Measurements from ENCODE around the gene BRINP3. TPM values are rescaled to one million over a fixed set of nuclear protein-coding genes. Genes with fewer than 3 reads are reported as not detected.

The BRINP3 gene
- polyA plus RNA-seq, 1 donor, result 34.4 TPM

GRCh38 chr1:190338829-190339228 lies 138.8 kb downstream of the BRINP3 start:
- Histone ChIP-seq H3K27me3 (ENCODE audit: control insufficient read depth, insufficient read depth, low read length) (no peaks in the 10 kb centered on the region), H3K4me3 (ENCODE audit: low read length) (no peak overlapping the region), H3K9me3 (ENCODE audit: control insufficient read depth, low read depth, low read length) (no peaks in the 10 kb centered on the region), H3K4me1 (ENCODE audit: control insufficient read depth, insufficient read depth, low read length) (no peaks in the 10 kb centered on the region), H3K36me3 (ENCODE audit: control insufficient read depth, insufficient read depth, low read length) (no peaks in the 10 kb centered on the region), H3K27ac (ENCODE audit: low read length) (no peak overlapping the region)
- DNase-seq, result no peak

- no peak overlapping the region for H3K4me3 ChIP-seq (ENCODE audit: low read length)
- H3K9me3 ChIP-seq (ENCODE audit: control insufficient read depth, low read depth, low read length), result peaks cover 4% of the 10 kb centered on the region
- WGBS (ENCODE audit: insufficient coverage, low lambda C conversion rate), result 82% methylated on average over 2 of the region's 4 CpGs
- H3K4me1 ChIP-seq (ENCODE audit: control insufficient read depth, insufficient read depth, low read length), result no peaks in the 10 kb centered on the region
- H3K27ac ChIP-seq (ENCODE audit: low read length), result no peak overlapping the region
- no peaks in the 10 kb centered on the region for H3K36me3 ChIP-seq (ENCODE audit: control insufficient read depth, insufficient read depth, low read length)
- H3K27me3 ChIP-seq (ENCODE audit: control insufficient read depth, insufficient read depth, low read length), result no peaks in the 10 kb centered on the region
- no peak for DNase-seq
Measured at GRCh38 chr1:190328871-190329270, 148.8 kb downstream of the BRINP3 start.

- Histone ChIP-seq H3K4me3 (ENCODE audit: low read length) (no peak overlapping the region), H3K27me3 (ENCODE audit: control insufficient read depth, insufficient read depth, low read length) (no peaks in the 10 kb centered on the region), H3K4me1 (ENCODE audit: control insufficient read depth, insufficient read depth, low read length) (no peaks in the 10 kb centered on the region), H3K36me3 (ENCODE audit: control insufficient read depth, insufficient read depth, low read length) (no peaks in the 10 kb centered on the region), H3K27ac (ENCODE audit: low read length) (no peak overlapping the region), H3K9me3 (ENCODE audit: control insufficient read depth, low read depth, low read length) (peaks cover 4% of the 10 kb centered on the region)
- DNase-seq, result no peak
Measured at GRCh38 chr1:190328361-190328760, 149.3 kb downstream of the BRINP3 start.

GRCh38 chr1:190327271-190327670 lies 150.4 kb downstream of the BRINP3 start:
- 95% methylated on average over 3 of the region's 3 CpGs for WGBS (ENCODE audit: insufficient coverage, low lambda C conversion rate)
- Histone ChIP-seq H3K4me3 (ENCODE audit: low read length) (no peak overlapping the region), H3K27me3 (ENCODE audit: control insufficient read depth, insufficient read depth, low read length) (no peaks in the 10 kb centered on the region), H3K9me3 (ENCODE audit: control insufficient read depth, low read depth, low read length) (peaks cover 4% of the 10 kb centered on the region), H3K27ac (ENCODE audit: low read length) (no peak overlapping the region), H3K4me1 (ENCODE audit: control insufficient read depth, insufficient read depth, low read length) (no peaks in the 10 kb centered on the region), H3K36me3 (ENCODE audit: control insufficient read depth, insufficient read depth, low read length) (no peaks in the 10 kb centered on the region)
- DNase-seq, result no peak

- no peaks in the 10 kb centered on the region for H3K36me3 ChIP-seq (ENCODE audit: control insufficient read depth, insufficient read depth, low read length)
- no peaks in the 10 kb centered on the region for H3K27me3 ChIP-seq (ENCODE audit: control insufficient read depth, insufficient read depth, low read length)
- H3K4me1 ChIP-seq (ENCODE audit: control insufficient read depth, insufficient read depth, low read length), result no peaks in the 10 kb centered on the region
- no peak overlapping the region for H3K4me3 ChIP-seq (ENCODE audit: low read length)
- no peak for DNase-seq
- 100% methylated on average over 1 of the region's 2 CpGs for WGBS (ENCODE audit: insufficient coverage, low lambda C conversion rate)
- no peaks in the 10 kb centered on the region for H3K9me3 ChIP-seq (ENCODE audit: control insufficient read depth, low read depth, low read length)
- H3K27ac ChIP-seq (ENCODE audit: low read length), result no peak overlapping the region
Measured at GRCh38 chr1:190323530-190323929, 154.1 kb downstream of the BRINP3 start.

- H3K36me3 ChIP-seq (ENCODE audit: control insufficient read depth, insufficient read depth, low read length), result no peaks in the 10 kb centered on the region
- H3K4me3 ChIP-seq (ENCODE audit: low read length), result no peak overlapping the region
- DNase-seq, result no peak
- H3K27ac ChIP-seq (ENCODE audit: low read length), result no peak overlapping the region
- H3K4me1 ChIP-seq (ENCODE audit: control insufficient read depth, insufficient read depth, low read length), result no peaks in the 10 kb centered on the region
- no peaks in the 10 kb centered on the region for H3K9me3 ChIP-seq (ENCODE audit: control insufficient read depth, low read depth, low read length)
- H3K27me3 ChIP-seq (ENCODE audit: control insufficient read depth, insufficient read depth, low read length), result no peaks in the 10 kb centered on the region
- WGBS (ENCODE audit: insufficient coverage, low lambda C conversion rate), result 100% methylated on average over 2 of the region's 6 CpGs
Measured at GRCh38 chr1:190322274-190322673, 155.4 kb downstream of the BRINP3 start.

- H3K4me1 ChIP-seq (ENCODE audit: control insufficient read depth, insufficient read depth, low read length), result no peaks in the 10 kb centered on the region
- H3K36me3 ChIP-seq (ENCODE audit: control insufficient read depth, insufficient read depth, low read length), result no peaks in the 10 kb centered on the region
- no CpG with 5 or more reads among the region's 3 CpGs for WGBS (ENCODE audit: insufficient coverage, low lambda C conversion rate)
- H3K9me3 ChIP-seq (ENCODE audit: control insufficient read depth, low read depth, low read length), result no peaks in the 10 kb centered on the region
- no peak for DNase-seq
- H3K27me3 ChIP-seq (ENCODE audit: control insufficient read depth, insufficient read depth, low read length), result no peaks in the 10 kb centered on the region
- no peak overlapping the region for H3K4me3 ChIP-seq (ENCODE audit: low read length)
- no peak overlapping the region for H3K27ac ChIP-seq (ENCODE audit: low read length)
Measured at GRCh38 chr1:190320952-190321351, 156.7 kb downstream of the BRINP3 start.

GRCh38 chr1:190312763-190313162 lies 164.9 kb downstream of the BRINP3 start:
- Histone ChIP-seq H3K36me3 (ENCODE audit: control insufficient read depth, insufficient read depth, low read length) (no peaks in the 10 kb centered on the region), H3K27ac (ENCODE audit: low read length) (no peak overlapping the region), H3K27me3 (ENCODE audit: control insufficient read depth, insufficient read depth, low read length) (no peaks in the 10 kb centered on the region), H3K4me3 (ENCODE audit: low read length) (no peak overlapping the region), H3K4me1 (ENCODE audit: control insufficient read depth, insufficient read depth, low read length) (no peaks in the 10 kb centered on the region), H3K9me3 (ENCODE audit: control insufficient read depth, low read depth, low read length) (no peaks in the 10 kb centered on the region)
- no peak for DNase-seq
- no CpG with 5 or more reads among the region's 1 CpG for WGBS (ENCODE audit: insufficient coverage, low lambda C conversion rate)

- H3K9me3 ChIP-seq (ENCODE audit: control insufficient read depth, low read depth, low read length), result no peaks in the 10 kb centered on the region
- H3K36me3 ChIP-seq (ENCODE audit: control insufficient read depth, insufficient read depth, low read length), result no peaks in the 10 kb centered on the region
- no peaks in the 10 kb centered on the region for H3K27me3 ChIP-seq (ENCODE audit: control insufficient read depth, insufficient read depth, low read length)
- no peak overlapping the region for H3K4me3 ChIP-seq (ENCODE audit: low read length)
- no peaks in the 10 kb centered on the region for H3K4me1 ChIP-seq (ENCODE audit: control insufficient read depth, insufficient read depth, low read length)
- DNase-seq, result no peak
- H3K27ac ChIP-seq (ENCODE audit: low read length), result no peak overlapping the region
Measured at GRCh38 chr1:190303501-190303900, 174.2 kb downstream of the BRINP3 start.

- Histone ChIP-seq H3K27me3 (ENCODE audit: control insufficient read depth, insufficient read depth, low read length) (no peaks in the 10 kb centered on the region), H3K36me3 (ENCODE audit: control insufficient read depth, insufficient read depth, low read length) (no peaks in the 10 kb centered on the region), H3K4me3 (ENCODE audit: low read length) (no peak overlapping the region), H3K4me1 (ENCODE audit: control insufficient read depth, insufficient read depth, low read length) (no peaks in the 10 kb centered on the region), H3K9me3 (ENCODE audit: control insufficient read depth, low read depth, low read length) (no peaks in the 10 kb centered on the region), H3K27ac (ENCODE audit: low read length) (no peak overlapping the region)
- WGBS (ENCODE audit: insufficient coverage, low lambda C conversion rate), result 100% methylated on average over 2 of the region's 2 CpGs
- no peak for DNase-seq
Measured at GRCh38 chr1:190296453-190296852, 181.2 kb downstream of the BRINP3 start.

- H3K27me3 ChIP-seq (ENCODE audit: control insufficient read depth, insufficient read depth, low read length), result no peaks in the 10 kb centered on the region
- H3K9me3 ChIP-seq (ENCODE audit: control insufficient read depth, low read depth, low read length), result no peaks in the 10 kb centered on the region
- no peaks in the 10 kb centered on the region for H3K4me1 ChIP-seq (ENCODE audit: control insufficient read depth, insufficient read depth, low read length)
- WGBS (ENCODE audit: insufficient coverage, low lambda C conversion rate), result no CpG with 5 or more reads among the region's 2 CpGs
- DNase-seq, result peak; percentile 11 to 52
- no peak overlapping the region for H3K4me3 ChIP-seq (ENCODE audit: low read length)
- H3K36me3 ChIP-seq (ENCODE audit: control insufficient read depth, insufficient read depth, low read length), result no peaks in the 10 kb centered on the region
- H3K27ac ChIP-seq (ENCODE audit: low read length), result peak overlapping the region; percentile 49
Measured at GRCh38 chr1:190289897-190290296, 187.8 kb downstream of the BRINP3 start.

Measured in large intestine (tissue), 3 donors.